GM15510 (cell line): ENCODE results near the gene F13A1.

Experiments used
- POLR2A ChIP-seq: IDR thresholded peaks from 3 replicates; pipeline ENCODE4 v1.6.1; 2011; ENCODE audit warnings: borderline replicate concordance; ENCODE audit not compliant: insufficient read length; ENCODE audit errors: extremely low read depth

F13A1 gene

DNA sequence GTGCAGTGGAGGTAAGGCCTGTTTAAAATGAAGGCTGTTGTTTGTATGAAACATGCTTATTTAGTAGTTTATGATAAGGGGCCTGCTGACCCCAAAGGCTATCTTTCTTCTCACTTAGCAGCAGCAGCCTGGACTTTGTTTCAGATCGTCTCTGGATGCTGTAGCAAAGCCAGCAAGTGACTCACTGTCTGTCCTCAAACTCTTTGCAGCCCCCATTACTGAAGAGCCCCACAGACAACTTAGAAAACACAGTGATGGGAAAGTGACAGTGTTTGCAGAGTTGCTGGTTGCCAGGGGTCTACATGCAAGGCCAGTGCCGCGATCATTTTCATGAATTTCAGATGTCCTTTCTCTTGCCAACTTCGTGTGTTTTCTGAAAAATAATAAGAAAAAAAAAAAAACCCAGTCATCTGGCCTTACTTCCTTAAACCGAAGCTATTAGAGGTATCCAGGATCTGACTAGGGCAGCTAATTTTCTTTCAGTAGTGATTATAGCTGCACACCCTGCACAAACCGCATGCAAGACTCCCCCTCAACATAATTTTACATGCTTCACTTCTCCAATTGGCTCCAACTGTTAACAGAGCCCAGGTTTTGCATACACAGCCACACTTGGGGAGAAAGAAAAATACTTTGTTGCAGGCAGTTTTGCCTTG lies 11.6 kb upstream of the F13A1 start:
- TF ChIP-seq POLR2A = no peak

GRCh38 chr6:6331393-6331792 lies 10.9 kb upstream of the F13A1 start:
- TF ChIP-seq POLR2A = no peak

DNA sequence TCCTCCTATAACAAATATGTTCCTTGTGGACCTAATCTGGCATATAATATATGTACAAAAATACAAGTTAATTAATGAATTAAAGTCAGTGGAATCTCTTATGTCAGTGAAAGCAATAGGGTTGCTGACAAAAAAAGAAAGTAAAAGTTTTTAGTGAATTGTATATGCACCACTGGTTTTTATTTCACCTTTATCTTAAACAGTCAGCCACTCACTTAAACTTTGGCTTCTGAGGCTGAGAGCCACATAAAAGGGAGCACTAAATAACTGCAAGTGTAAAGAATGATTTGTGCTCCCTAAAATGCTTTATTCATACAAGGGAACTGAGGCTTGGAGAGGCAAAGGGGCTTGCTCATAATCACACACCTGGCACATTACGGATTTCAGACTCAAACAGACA lies 9.9 kb upstream of the F13A1 start:
- no peak for TF ChIP-seq POLR2A

GRCh38 chr6:6328451-6328850 lies 8.0 kb upstream of the F13A1 start:
- no peak for TF ChIP-seq POLR2A

GRCh38 chr6:6323352-6323751 lies 2.9 kb upstream of the F13A1 start:
- TF ChIP-seq POLR2A = no peak

GRCh38 chr6:6320901-6321300 lies 439 bp upstream of the F13A1 start:
- no peak for TF ChIP-seq POLR2A

DNA sequence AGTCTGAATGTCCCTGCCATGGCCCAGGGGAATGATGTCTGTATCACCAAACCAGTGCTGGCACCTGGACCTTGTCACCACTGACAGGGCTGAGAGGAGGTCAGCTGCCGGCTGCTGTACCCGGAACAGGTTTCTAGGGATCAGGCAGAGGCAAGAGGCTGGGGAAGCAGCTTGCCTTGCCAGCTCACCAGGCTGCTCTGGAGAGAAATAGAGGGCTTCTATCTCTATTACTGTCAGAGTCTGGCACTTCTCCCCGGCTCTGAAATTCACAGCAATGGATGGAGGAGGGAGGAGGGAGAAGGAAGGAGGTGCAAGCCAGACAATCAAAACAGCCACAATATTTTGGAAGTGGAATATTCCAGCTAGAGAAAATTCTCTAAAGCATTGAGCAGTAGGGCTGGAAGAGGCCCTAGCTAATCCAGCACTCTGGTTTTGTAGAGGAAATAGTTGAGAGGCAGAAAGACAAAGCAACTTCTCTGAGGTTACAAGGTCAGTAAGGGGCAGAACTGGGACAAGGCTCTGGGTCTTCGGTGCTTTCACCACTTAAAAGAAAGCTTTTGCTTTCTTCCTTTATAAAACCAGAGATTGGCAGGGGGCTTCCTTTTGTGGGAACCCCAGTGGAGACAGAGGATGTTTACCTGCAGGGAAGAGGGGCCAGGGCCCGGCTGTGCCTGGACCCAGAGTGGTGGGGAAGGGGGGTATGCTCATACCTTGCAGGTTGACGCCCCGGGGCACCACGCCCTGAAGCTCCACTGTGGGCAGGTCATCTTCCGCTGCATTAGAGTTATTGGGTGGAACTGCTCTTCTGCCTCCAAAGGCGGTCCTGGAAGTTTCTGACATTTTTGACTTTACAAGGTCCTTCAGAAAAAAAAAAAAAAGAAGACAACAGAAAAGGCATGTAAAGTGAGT lies 2.4 kb downstream of the F13A1 start:
- TF ChIP-seq POLR2A = no peak

- TF ChIP-seq POLR2A = no peak
Measured at GRCh38 chr6:6317386-6317785, 3.1 kb downstream of the F13A1 start.

DNA sequence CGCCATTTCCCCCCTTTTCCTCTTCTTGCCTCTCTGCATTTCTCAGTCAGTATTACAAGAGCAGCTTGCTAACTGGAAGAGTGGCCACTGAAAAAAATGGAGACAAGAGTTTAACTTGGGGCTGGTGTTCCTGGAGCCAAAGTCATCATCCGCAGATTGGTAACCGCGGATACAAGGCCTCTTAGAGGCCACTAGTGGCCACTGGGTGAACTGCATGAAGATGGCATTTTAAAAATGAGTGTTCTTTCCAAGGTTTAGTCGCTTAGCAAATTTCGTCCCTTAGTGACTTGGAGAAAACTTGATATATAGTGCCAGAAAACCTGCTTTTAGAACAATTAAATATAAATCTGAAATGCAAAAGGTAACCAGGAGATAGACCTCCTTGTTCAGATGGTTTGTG lies 4.8 kb downstream of the F13A1 start:
- TF ChIP-seq POLR2A = no peak

GRCh38 chr6:6314596-6314995 lies 5.9 kb downstream of the F13A1 start:
- no peak for TF ChIP-seq POLR2A

DNA sequence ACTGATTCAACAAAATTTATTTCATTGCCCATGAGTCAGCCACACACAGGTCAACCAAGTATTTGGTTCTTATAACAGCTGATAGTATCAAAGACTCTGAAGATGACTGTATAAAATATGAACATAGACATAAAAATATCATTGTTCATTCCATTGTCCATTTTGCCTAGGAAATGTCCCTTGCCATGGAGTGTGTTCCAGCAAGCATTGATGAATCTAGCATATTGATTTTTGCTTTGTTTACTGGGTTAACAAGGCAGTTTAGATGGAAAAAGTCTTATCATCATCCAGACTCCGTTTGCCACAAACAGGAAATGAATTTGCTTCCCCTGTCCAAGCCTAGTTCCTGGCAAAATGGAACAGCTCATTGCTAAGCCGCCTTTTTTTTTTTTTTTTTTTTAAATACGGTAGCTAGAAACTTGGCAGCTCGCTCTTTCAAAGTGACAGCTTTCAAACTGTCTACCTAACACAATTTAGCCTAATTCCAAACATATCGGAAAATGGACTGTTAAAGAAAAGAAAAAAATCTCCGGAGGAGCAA lies 7.5 kb downstream of the F13A1 start:
- no peak for TF ChIP-seq POLR2A

GRCh38 chr6:6305575-6305974 lies 14.9 kb downstream of the F13A1 start:
- no peak for TF ChIP-seq POLR2A

- no peak for TF ChIP-seq POLR2A
Measured at GRCh38 chr6:6293317-6293716, 27.1 kb downstream of the F13A1 start.

DNA sequence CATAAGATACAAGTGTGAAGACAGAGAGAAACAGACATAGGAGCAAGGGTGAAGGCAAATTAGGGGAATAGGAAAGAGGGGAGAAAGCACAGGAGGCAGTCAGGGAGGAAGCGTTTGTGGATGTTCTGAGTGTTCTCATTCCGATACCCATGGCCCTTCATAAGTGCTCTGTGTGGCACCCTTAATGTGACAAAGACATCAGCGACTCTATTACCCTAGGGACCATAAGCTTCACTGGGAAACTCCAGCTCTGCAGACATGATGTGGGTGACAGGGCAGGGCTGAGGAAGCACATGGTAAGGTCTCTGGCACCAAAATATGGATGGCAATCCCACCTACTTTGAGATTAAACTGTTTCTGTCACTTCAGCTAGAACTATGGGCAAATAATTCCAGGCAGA lies 33.0 kb downstream of the F13A1 start:
- no peak for TF ChIP-seq POLR2A

DNA sequence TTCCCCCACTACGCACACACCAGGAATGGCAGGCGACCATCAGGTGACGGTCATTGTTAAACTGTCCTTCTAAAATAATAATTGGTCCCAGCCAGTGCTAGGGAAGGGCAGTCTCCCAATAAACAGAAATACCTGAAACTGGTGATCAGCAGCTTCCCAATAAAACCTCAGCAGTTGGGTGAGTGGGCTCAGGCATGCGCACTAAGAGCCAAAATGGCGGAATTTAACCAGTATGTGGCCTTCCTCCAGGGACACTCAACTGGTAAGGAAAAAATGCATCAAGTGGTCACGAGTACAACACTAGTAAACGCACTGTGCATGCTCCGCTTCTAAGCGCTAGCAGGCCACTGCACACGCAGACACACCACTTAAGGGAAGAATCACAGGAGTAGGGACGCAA lies 34.8 kb downstream of the F13A1 start:
- no peak for TF ChIP-seq POLR2A
